ENCODE data around the gene MGAT4D.
A peak's percentile ranks its signal among the peaks of the same experiment; 100 is the strongest.
"Not testable (repeated sequence)": the region's sequence is repeated elsewhere in the genome, so short reads cannot be mapped to it uniquely, and the experiment has no call there.

The MGAT4D gene

GRCh38 chr4:140413130-140413969 is 84.7 kb downstream of the MGAT4D start:
- H3K4me3 ChIP-seq (ENCODE audit: control insufficient read depth in 1 of 7, extremely low read depth in 1 of 7, insufficient read depth in 4 of 7, low read depth in 2 of 7, low read length in 6 of 7); H3K9me3 ChIP-seq (ENCODE audit: control extremely low read depth in 1 of 5, control insufficient read depth in 4 of 5, insufficient read depth in 2 of 5, low read depth in 1 of 5, low read length in 4 of 5); DNase-seq; POLR2A ChIA-PET; H3K27ac ChIP-seq (ENCODE audit: insufficient read depth in 1 of 2, low read depth in 1 of 2, low read length in 2 of 2, poor library complexity in 1 of 2, severe bottlenecking in 2 of 2); H3K27me3 ChIP-seq (replicated peaks in 2 of 5; ENCODE audit: control insufficient read depth in 4 of 5, insufficient read depth in 5 of 5, low read length in 4 of 5); H3K36me3 ChIP-seq (ENCODE audit: control insufficient read depth in 4 of 4, insufficient read depth in 4 of 4, low read length in 3 of 4); H3K4me1 ChIP-seq (ENCODE audit: control extremely low read depth in 1 of 4, control insufficient read depth in 4 of 4, insufficient read depth in 4 of 4, low read length in 3 of 4): not testable (repeated sequence)
- WGBS (ENCODE audit: insufficient coverage), result 97% methylated on average over 12 of the region's 32 CpGs
- CTCF ChIA-PET, result interaction anchor here (1.2 kb wide), 1 partner anchor 10 kb away, joined by 3 read pairs; no protein-coding TSS in a partner anchor

DNA sequence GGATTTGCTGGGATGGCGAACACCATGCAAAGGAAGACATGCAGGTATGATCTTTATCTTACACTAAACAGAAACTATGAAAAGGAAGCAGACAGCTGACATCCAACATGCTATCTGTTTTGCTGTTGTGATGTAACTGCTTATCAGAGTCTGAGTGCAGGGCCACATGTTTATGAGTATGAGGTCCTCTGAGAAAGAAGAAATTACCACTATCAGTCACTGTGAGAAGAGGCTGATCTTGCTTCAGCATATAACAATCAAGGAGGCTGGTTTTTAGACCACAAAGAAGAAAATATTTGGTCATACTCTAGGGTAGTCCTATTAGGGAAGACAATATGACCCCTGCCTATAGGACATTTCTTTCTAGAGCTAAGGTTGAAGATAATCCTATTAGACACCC is 89.1 kb downstream of the MGAT4D start:
- H3K4me1 ChIP-seq (ENCODE audit: control extremely low read depth in 1 of 4, control insufficient read depth in 4 of 4, insufficient read depth in 4 of 4, low read length in 3 of 4), result no peaks in the 10 kb centered on the region
- H3K27ac ChIP-seq (ENCODE audit: insufficient read depth in 1 of 2, low read depth in 1 of 2, low read length in 2 of 2, poor library complexity in 1 of 2, severe bottlenecking in 2 of 2), result no peak overlapping the region
- ChIA-PET CTCF (no interaction called here), POLR2A (no interaction called here)
- no peak overlapping the region for H3K4me3 ChIP-seq (ENCODE audit: control insufficient read depth in 1 of 7, extremely low read depth in 1 of 7, insufficient read depth in 4 of 7, low read depth in 2 of 7, low read length in 6 of 7)
- no CpG with 5 or more reads among the region's 1 CpG for WGBS (ENCODE audit: insufficient coverage)
- peaks cover 0 to 3% (median 0%) of the 10 kb centered on the region in 4 experiments for H3K36me3 ChIP-seq (ENCODE audit: control insufficient read depth in 4 of 4, insufficient read depth in 4 of 4, low read length in 3 of 4)
- peak in 2 of 3 donors; percentile 4 to 11 for DNase-seq
- no peaks in the 10 kb centered on the region for H3K9me3 ChIP-seq (ENCODE audit: control extremely low read depth in 1 of 5, control insufficient read depth in 4 of 5, insufficient read depth in 2 of 5, low read depth in 1 of 5, low read length in 4 of 5)
- no peaks in the 10 kb centered on the region for H3K27me3 ChIP-seq (replicated peaks in 2 of 5; ENCODE audit: control insufficient read depth in 4 of 5, insufficient read depth in 5 of 5, low read length in 4 of 5)

GRCh38 chr4:140406292-140406691 is 91.8 kb downstream of the MGAT4D start:
- no peak overlapping the region for H3K4me3 ChIP-seq (ENCODE audit: control insufficient read depth in 1 of 7, extremely low read depth in 1 of 7, insufficient read depth in 4 of 7, low read depth in 2 of 7, low read length in 6 of 7)
- no peaks in the 10 kb centered on the region for H3K4me1 ChIP-seq (ENCODE audit: control extremely low read depth in 1 of 4, control insufficient read depth in 4 of 4, insufficient read depth in 4 of 4, low read length in 3 of 4)
- no peaks in the 10 kb centered on the region for H3K27me3 ChIP-seq (replicated peaks in 2 of 5; ENCODE audit: control insufficient read depth in 4 of 5, insufficient read depth in 5 of 5, low read length in 4 of 5)
- no peak overlapping the region for H3K27ac ChIP-seq (ENCODE audit: insufficient read depth in 1 of 2, low read depth in 1 of 2, low read length in 2 of 2, poor library complexity in 1 of 2, severe bottlenecking in 2 of 2)
- H3K36me3 ChIP-seq (ENCODE audit: control insufficient read depth in 4 of 4, insufficient read depth in 4 of 4, low read length in 3 of 4), result peaks cover 0 to 3% (median under 1%) of the 10 kb centered on the region in 4 experiments
- CTCF ChIA-PET, result no interaction called here
- POLR2A ChIA-PET, result no interaction called here
- no peaks in the 10 kb centered on the region for H3K9me3 ChIP-seq (ENCODE audit: control extremely low read depth in 1 of 5, control insufficient read depth in 4 of 5, insufficient read depth in 2 of 5, low read depth in 1 of 5, low read length in 4 of 5)
- no peak for DNase-seq

DNA sequence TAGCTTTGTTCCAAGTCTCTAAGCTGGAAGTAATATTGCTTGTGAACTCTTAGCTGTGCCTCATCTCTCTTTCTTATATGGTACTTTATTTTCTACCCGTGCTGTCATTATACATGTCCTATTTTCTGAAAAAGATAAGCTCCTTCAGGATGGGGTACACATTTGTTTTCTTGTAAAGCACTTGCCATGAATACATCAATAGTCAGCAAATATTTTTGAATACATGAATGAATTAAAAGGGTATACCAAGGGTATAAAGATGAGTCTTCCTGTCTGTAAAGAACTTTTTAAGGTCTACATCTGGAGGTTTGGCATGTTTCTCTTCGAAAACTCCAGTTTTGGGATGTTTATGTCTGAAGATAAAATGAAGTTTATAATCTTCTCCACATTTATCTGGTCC is 98.0 kb downstream of the MGAT4D start:
- Histone ChIP-seq H3K36me3 (ENCODE audit: control insufficient read depth in 4 of 4, insufficient read depth in 4 of 4, low read length in 3 of 4) (peaks cover 0 to 3% (median under 1%) of the 10 kb centered on the region in 4 experiments), H3K9me3 (ENCODE audit: control extremely low read depth in 1 of 5, control insufficient read depth in 4 of 5, insufficient read depth in 2 of 5, low read depth in 1 of 5, low read length in 4 of 5) (no peaks in the 10 kb centered on the region), H3K27ac (ENCODE audit: insufficient read depth in 1 of 2, low read depth in 1 of 2, low read length in 2 of 2, poor library complexity in 1 of 2, severe bottlenecking in 2 of 2) (no peak overlapping the region), H3K27me3 (replicated peaks in 2 of 5; ENCODE audit: control insufficient read depth in 4 of 5, insufficient read depth in 5 of 5, low read length in 4 of 5) (no peaks in the 10 kb centered on the region), H3K4me3 (ENCODE audit: control insufficient read depth in 1 of 7, extremely low read depth in 1 of 7, insufficient read depth in 4 of 7, low read depth in 2 of 7, low read length in 6 of 7) (no peak overlapping the region), H3K4me1 (ENCODE audit: control extremely low read depth in 1 of 4, control insufficient read depth in 4 of 4, insufficient read depth in 4 of 4, low read length in 3 of 4) (no peaks in the 10 kb centered on the region)
- ChIA-PET CTCF (interaction anchor here (1.1 kb wide), 1 partner anchor 41 kb away, joined by 3 read pairs; no protein-coding TSS in a partner anchor), POLR2A (no interaction called here)
- no peak for DNase-seq
- no CpG with 5 or more reads among the region's 2 CpGs for WGBS (ENCODE audit: insufficient coverage)

GRCh38 chr4:140395668-140396067 is 102.4 kb downstream of the MGAT4D start:
- CTCF ChIA-PET, result interaction anchor here (0.8 kb wide), 1 partner anchor 8 kb away, joined by 3 read pairs; no protein-coding TSS in a partner anchor
- peaks cover 0 to 7% (median 1%) of the 10 kb centered on the region in 4 experiments for H3K36me3 ChIP-seq (ENCODE audit: control insufficient read depth in 4 of 4, insufficient read depth in 4 of 4, low read length in 3 of 4)
- no peaks in the 10 kb centered on the region for H3K9me3 ChIP-seq (ENCODE audit: control extremely low read depth in 1 of 5, control insufficient read depth in 4 of 5, insufficient read depth in 2 of 5, low read depth in 1 of 5, low read length in 4 of 5)
- H3K4me1 ChIP-seq (ENCODE audit: control extremely low read depth in 1 of 4, control insufficient read depth in 4 of 4, insufficient read depth in 4 of 4, low read length in 3 of 4), result no peaks in the 10 kb centered on the region
- WGBS (ENCODE audit: insufficient coverage), result 100% methylated on average over 3 of the region's 5 CpGs
- H3K27ac ChIP-seq (ENCODE audit: insufficient read depth in 1 of 2, low read depth in 1 of 2, low read length in 2 of 2, poor library complexity in 1 of 2, severe bottlenecking in 2 of 2), result no peak overlapping the region
- no peak overlapping the region for H3K4me3 ChIP-seq (ENCODE audit: control insufficient read depth in 1 of 7, extremely low read depth in 1 of 7, insufficient read depth in 4 of 7, low read depth in 2 of 7, low read length in 6 of 7)
- H3K27me3 ChIP-seq (replicated peaks in 2 of 5; ENCODE audit: control insufficient read depth in 4 of 5, insufficient read depth in 5 of 5, low read length in 4 of 5), result no peaks in the 10 kb centered on the region
- POLR2A ChIA-PET, result no interaction called here
- no peak for DNase-seq

Data from common myeloid progenitor, CD34-positive (primary cell).